K562 (cell line): ENCODE data around the gene SLC6A8. TPM values are rescaled to one million over a fixed set of nuclear protein-coding genes. Genes with fewer than 3 reads are reported as not detected.

Experiments used
- CTBP1 ChIP-seq: fragments of 450-650 bp; IDR thresholded peaks from 2 replicates; pipeline ENCODE4 v1.6.1; 2016; ENCODE audit warnings: borderline replicate concordance
- GABPA ChIP-seq: fragments of 200-800 bp; sonication (Bioruptor generic); conservative IDR thresholded peaks from 2 replicates; pipeline ENCODE4 v1.6.1; 2016; ENCODE audit warnings: low read depth, missing genetic modification characterization, missing compliant biosample characterization
- NONO ChIP-seq, 2 experiments: fragments of 200-400 bp in 1 of 2; fragments of 450-650 bp in 1 of 2; formaldehyde crosslinking in 1 of 2; IDR thresholded peaks; 2 replicates each; pipeline ENCODE4 v1.6.1; 2017; ENCODE audit warnings: low read depth in 2 of 2, mild to moderate bottlenecking in 2 of 2, moderate library complexity in 2 of 2, low read length in 1 of 2
- POLR3A ChIP-seq: IDR thresholded peaks from 2 replicates; pipeline ENCODE4 v1.6.1; 2011; ENCODE audit warnings: borderline replicate concordance, mild to moderate bottlenecking, moderate library complexity; ENCODE audit not compliant: insufficient read length, insufficient read depth; ENCODE audit errors: extremely low read depth
- RAD51 ChIP-seq: fragments of 450-650 bp; IDR thresholded peaks from 2 replicates; pipeline ENCODE4 v1.7.1; 2016; ENCODE audit warnings: low read depth, mild to moderate bottlenecking, borderline replicate concordance
- SP2 ChIP-seq: IDR thresholded peaks from 2 replicates; pipeline ENCODE4 v1.6.1; 2011; ENCODE audit warnings: mild to moderate bottlenecking, low read depth, low read length, moderate library complexity; ENCODE audit not compliant: poor library complexity, severe bottlenecking; ENCODE audit errors: extremely low read depth
- SPI1 ChIP-seq: IDR thresholded peaks from 2 replicates; pipeline ENCODE4 v1.6.1; 2011; ENCODE audit warnings: low read depth, low read length, control low read depth, borderline replicate concordance
- SRF ChIP-seq, 2 experiments: fragments of 250-450, 450-650 bp in 1 of 2; sonication (Bioruptor Pico) in 1 of 2; sonication (generic) in 1 of 2; formaldehyde crosslinking; IDR thresholded peaks; 2 replicates each; pipeline versions ENCODE4 v1.5.0 to v1.5.1; 2020 to 2022; ENCODE audit warnings: mild to moderate bottlenecking in 1 of 2, missing genetic modification reagents in 1 of 2
- THRAP3 ChIP-seq: fragments of 450-650 bp; IDR thresholded peaks from 2 replicates; pipeline ENCODE4 v1.6.1; 2016; ENCODE audit warnings: mild to moderate bottlenecking, inconsistent platforms, borderline replicate concordance
- ZNF146 ChIP-seq: IDR thresholded peaks from one replicate; pipeline ENCODE4 v1.6.1; 2018; ENCODE audit warnings: missing compliant biosample characterization; ENCODE audit not compliant: unreplicated experiment
- ZNF384 ChIP-seq: IDR thresholded peaks from 2 replicates; pipeline ENCODE4 v1.6.1; 2012; ENCODE audit warnings: low read depth, low read length, improper control_type of control experiment
- ZNF407 ChIP-seq: fragments of 450-650 bp; IDR thresholded peaks from 2 replicates; pipeline ENCODE4 v1.6.1; 2016; ENCODE audit warnings: low read depth
- polyA plus RNA-seq, 8 experiments: library from polyadenylated mRNA; depleted of rRNA in 4 of 8; stranded (reverse) in 5 of 8; unstranded in 3 of 8; fragments of >200 nt; fragmentation: Nextera tagmentation in 2 of 8; fragmentation: Illumina TruSeq in 1 of 8; extraction: Ambion mirVana in 2 of 8; extraction: Trizol in 1 of 8; gene quantifications; 2 replicates each; pipeline versions ENCODE4 v1.2.1 to v1.2.3, GENCODE V29; 2011 to 2014; ENCODE audit warnings: inconsistent platforms in 1 of 8, missing spikeins in 1 of 8
- total RNA-seq, 7 experiments: library from RNA; depleted of rRNA in 6 of 7; stranded (reverse); fragments of >200 nt in 6 of 7; fragmentation: Illumina TruSeq in 2 of 7; extraction: Trizol in 2 of 7; gene quantifications; 2 replicates each; pipeline versions ENCODE4 v1.2.1 to v1.2.3, GENCODE V29; 2011 to 2021; ENCODE audit warnings: low replicate concordance in 1 of 7
- TF ChIP-seq, protein P1 (sequence below): fragments of 250-450 bp; sonication (Bioruptor Pico); IDR thresholded peaks from 2 replicates; pipeline ENCODE4 v1.4.0; 2020

SLC6A8 gene
- total and polyA plus RNA-seq, 9 of the 15 experiments (the other 6 are each of a cell fraction or from before 2014, with no cell fraction given) = 0.68 to 144 (median 34.3) TPM

DNA sequence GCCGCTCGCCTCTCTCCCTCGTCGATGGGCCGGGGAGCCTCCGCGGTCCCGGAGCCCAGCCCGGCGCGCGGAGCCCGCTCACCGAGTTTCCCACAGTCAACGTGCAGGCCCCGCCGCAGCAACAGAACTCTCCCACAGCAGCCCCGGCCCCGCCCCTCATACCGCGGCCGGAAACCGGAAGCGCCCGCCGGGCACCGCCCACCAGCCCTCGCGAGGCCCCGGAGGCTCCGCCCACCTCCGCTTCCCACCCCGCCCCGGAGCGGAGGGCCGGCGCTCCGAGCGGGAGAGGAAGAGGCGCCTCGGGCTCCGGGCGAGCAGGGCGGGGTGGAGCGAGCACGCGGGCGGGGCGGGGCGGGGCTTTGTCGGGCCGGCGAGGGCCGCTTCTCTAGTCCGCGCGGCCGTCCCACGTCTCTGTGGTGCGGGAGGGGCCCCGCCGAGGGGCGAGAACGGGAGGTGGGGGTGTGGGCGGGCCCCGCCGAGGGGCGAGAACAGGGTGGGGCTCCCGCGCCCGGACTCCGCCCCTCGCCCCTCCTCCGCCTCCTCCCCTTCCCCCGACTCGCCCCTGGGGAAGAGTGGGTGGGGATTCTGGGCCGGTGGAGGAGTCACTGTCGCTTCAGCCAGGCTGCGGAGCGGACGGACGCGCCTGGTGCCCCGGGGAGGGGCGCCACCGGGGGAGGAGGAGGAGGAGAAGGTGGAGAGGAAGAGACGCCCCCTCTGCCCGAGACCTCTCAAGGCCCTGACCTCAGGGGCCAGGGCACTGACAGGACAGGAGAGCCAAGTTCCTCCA is 36.7 kb downstream of the SLC6A8 start, which contains the start of the genes ABCD1 and BCAP31 (continued):
- no peak for TF ChIP-seq POLR3A
- TF ChIP-seq, protein P1, sequence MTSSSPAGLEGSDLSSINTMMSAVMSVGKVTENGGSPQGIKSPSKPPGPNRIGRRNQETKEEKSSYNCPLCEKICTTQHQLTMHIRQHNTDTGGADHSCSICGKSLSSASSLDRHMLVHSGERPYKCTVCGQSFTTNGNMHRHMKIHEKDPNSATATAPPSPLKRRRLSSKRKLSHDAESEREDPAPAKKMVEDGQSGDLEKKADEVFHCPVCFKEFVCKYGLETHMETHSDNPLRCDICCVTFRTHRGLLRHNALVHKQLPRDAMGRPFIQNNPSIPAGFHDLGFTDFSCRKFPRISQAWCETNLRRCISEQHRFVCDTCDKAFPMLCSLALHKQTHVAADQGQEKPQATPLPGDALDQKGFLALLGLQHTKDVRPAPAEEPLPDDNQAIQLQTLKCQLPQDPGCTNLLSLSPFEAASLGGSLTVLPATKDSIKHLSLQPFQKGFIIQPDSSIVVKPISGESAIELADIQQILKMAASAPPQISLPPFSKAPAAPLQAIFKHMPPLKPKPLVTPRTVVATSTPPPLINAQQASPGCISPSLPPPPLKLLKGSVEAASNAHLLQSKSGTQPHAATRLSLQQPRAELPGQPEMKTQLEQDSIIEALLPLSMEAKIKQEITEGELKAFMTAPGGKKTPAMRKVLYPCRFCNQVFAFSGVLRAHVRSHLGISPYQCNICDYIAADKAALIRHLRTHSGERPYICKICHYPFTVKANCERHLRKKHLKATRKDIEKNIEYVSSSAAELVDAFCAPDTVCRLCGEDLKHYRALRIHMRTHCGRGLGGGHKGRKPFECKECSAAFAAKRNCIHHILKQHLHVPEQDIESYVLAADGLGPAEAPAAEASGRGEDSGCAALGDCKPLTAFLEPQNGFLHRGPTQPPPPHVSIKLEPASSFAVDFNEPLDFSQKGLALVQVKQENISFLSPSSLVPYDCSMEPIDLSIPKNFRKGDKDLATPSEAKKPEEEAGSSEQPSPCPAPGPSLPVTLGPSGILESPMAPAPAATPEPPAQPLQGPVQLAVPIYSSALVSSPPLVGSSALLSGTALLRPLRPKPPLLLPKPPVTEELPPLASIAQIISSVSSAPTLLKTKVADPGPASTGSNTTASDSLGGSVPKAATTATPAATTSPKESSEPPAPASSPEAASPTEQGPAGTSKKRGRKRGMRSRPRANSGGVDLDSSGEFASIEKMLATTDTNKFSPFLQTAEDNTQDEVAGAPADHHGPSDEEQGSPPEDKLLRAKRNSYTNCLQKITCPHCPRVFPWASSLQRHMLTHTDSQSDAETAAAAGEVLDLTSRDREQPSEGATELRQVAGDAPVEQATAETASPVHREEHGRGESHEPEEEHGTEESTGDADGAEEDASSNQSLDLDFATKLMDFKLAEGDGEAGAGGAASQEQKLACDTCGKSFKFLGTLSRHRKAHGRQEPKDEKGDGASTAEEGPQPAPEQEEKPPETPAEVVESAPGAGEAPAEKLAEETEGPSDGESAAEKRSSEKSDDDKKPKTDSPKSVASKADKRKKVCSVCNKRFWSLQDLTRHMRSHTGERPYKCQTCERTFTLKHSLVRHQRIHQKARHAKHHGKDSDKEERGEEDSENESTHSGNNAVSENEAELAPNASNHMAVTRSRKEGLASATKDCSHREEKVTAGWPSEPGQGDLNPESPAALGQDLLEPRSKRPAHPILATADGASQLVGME (CRISPR knock-in tag) = no peak
- TF ChIP-seq SRF (CRISPR knock-in tag; IDR thresholded peaks at IDR 0.05) = no peak
- TF ChIP-seq NONO (IDR thresholded peaks at IDR 0.05; ENCODE audit: low read depth in 2 of 2, low read length in 1 of 2) = no peak
- no peak for TF ChIP-seq THRAP3
- peak; percentile 94 for TF ChIP-seq GABPA (tag)
- no peak for TF ChIP-seq SP2
- TF ChIP-seq ZNF384 = no peak
- no peak for TF ChIP-seq ZNF146 (CRISPR knock-in tag)
- TF ChIP-seq RAD51 = no peak
- TF ChIP-seq ZNF407 = no peak
- TF ChIP-seq CTBP1 = no peak
- TF ChIP-seq SPI1 = peak; percentile 27; the same call in 1 of the 2 replicates
